H7 (cell line): ENCODE results near the gene UBTD1. TPM values are rescaled to one million over a fixed set of nuclear protein-coding genes. Genes with fewer than 3 reads are reported as not detected.
"Not testable (repeated sequence)": the region's sequence is repeated elsewhere in the genome, so short reads cannot be mapped to it uniquely, and the experiment has no call there.

ENCODE experiments used
- DNase-seq: peaks from one replicate; pipeline ENCODE4 v3.0.0; 2012
- H3K27me3 ChIP-seq: 2 replicates; pipeline ENCODE4 v1.6.0; 2011; ENCODE audit warnings: mild to moderate bottlenecking, low read length; ENCODE audit not compliant: control insufficient read depth, insufficient read depth
- H3K36me3 ChIP-seq: replicated peaks from 2 replicates; pipeline ENCODE4 v1.5.1; 2011; ENCODE audit warnings: low read length; ENCODE audit not compliant: control insufficient read depth, insufficient read depth
- H3K4me3 ChIP-seq: 2 replicates; pipeline ENCODE4 v1.5.1; 2011; ENCODE audit warnings: low read depth, mild to moderate bottlenecking, control low read depth, low read length, moderate library complexity; ENCODE audit not compliant: insufficient read depth
- total RNA-seq: library from RNA; depleted of rRNA; stranded (reverse); fragments of >200 nt; shearing (Covaris generic); gene quantifications from 2 replicates; pipeline ENCODE4 v1.2.3, GENCODE V29; 2014

Gene UBTD1
- total RNA-seq, 1 experiment from 2014 or later = 30.2 TPM

GRCh38 chr10:97468162-97468561, 30.6 kb upstream of the UBTD1 start:
- no peak for DNase-seq
- Histone ChIP-seq H3K27me3 (no peaks in the 10 kb centered on the region), H3K4me3 (no peak overlapping the region), H3K36me3 (peaks cover 52% of the 10 kb centered on the region)

- peaks cover 50% of the 10 kb centered on the region for H3K36me3 ChIP-seq
- not testable (repeated sequence) for H3K27me3 ChIP-seq, H3K4me3 ChIP-seq, DNase-seq
Observed at GRCh38 chr10:97468781-97469180, 29.9 kb upstream of the UBTD1 start.

GRCh38 chr10:97474918-97475317, 23.8 kb upstream of the UBTD1 start:
- no peak for DNase-seq
- no peaks in the 10 kb centered on the region for H3K27me3 ChIP-seq
- no peak overlapping the region for H3K4me3 ChIP-seq
- H3K36me3 ChIP-seq = peaks cover 40% of the 10 kb centered on the region

- peaks cover 31% of the 10 kb centered on the region for H3K36me3 ChIP-seq
- no peaks in the 10 kb centered on the region for H3K27me3 ChIP-seq
- H3K4me3 ChIP-seq = no peak overlapping the region
- DNase-seq = no peak
Observed at GRCh38 chr10:97475936-97476594, 22.7 kb upstream of the UBTD1 start.

GRCh38 chr10:97479410-97479809, 19.3 kb upstream of the UBTD1 start:
- H3K36me3 ChIP-seq = peaks cover 29% of the 10 kb centered on the region
- not testable (repeated sequence) for H3K4me3 ChIP-seq, H3K27me3 ChIP-seq, DNase-seq

GRCh38 chr10:97479939-97480338, 18.8 kb upstream of the UBTD1 start:
- Histone ChIP-seq H3K27me3 (no peaks in the 10 kb centered on the region), H3K36me3 (peaks cover 29% of the 10 kb centered on the region), H3K4me3 (no peak overlapping the region)
- DNase-seq = peak; percentile 78

- peaks cover 26% of the 10 kb centered on the region for H3K36me3 ChIP-seq
- H3K27me3 ChIP-seq = no peaks in the 10 kb centered on the region
- DNase-seq = no peak
- H3K4me3 ChIP-seq = no peak overlapping the region
Observed at GRCh38 chr10:97481071-97481470, 17.7 kb upstream of the UBTD1 start.

- Histone ChIP-seq H3K27me3 (no peaks in the 10 kb centered on the region), H3K4me3 (no peak overlapping the region), H3K36me3 (peaks cover 16% of the 10 kb centered on the region)
- DNase-seq = no peak
Observed at GRCh38 chr10:97482381-97482780, 16.3 kb upstream of the UBTD1 start.

GRCh38 chr10:97483506-97483905, 15.2 kb upstream of the UBTD1 start:
- H3K27me3 ChIP-seq = no peaks in the 10 kb centered on the region
- H3K4me3 ChIP-seq = no peak overlapping the region
- DNase-seq = no peak
- peaks cover 8% of the 10 kb centered on the region for H3K36me3 ChIP-seq

GRCh38 chr10:97483921-97484320, 14.8 kb upstream of the UBTD1 start:
- DNase-seq = no peak
- H3K4me3 ChIP-seq = no peak overlapping the region
- peaks cover 7% of the 10 kb centered on the region for H3K36me3 ChIP-seq
- H3K27me3 ChIP-seq = no peaks in the 10 kb centered on the region

- Histone ChIP-seq H3K36me3 (peaks cover 4% of the 10 kb centered on the region), H3K27me3 (no peaks in the 10 kb centered on the region), H3K4me3 (no peak overlapping the region)
- no peak for DNase-seq
Observed at GRCh38 chr10:97485647-97486281, 13.0 kb upstream of the UBTD1 start.

- Histone ChIP-seq H3K27me3 (no peaks in the 10 kb centered on the region), H3K36me3 (peaks cover 2% of the 10 kb centered on the region; the same call in 1 of the 2 replicates), H3K4me3 (no peak overlapping the region)
- no peak for DNase-seq
Observed at GRCh38 chr10:97490592-97490991, 8.1 kb upstream of the UBTD1 start.

GRCh38 chr10:97494151-97494550, 4.6 kb upstream of the UBTD1 start:
- Histone ChIP-seq H3K36me3 (peaks cover 2% of the 10 kb centered on the region; the same call in 1 of the 2 replicates), H3K27me3 (no peaks in the 10 kb centered on the region), H3K4me3 (no peak overlapping the region)
- DNase-seq = no peak

- no peak overlapping the region for H3K4me3 ChIP-seq
Observed at GRCh38 chr10:97494863-97495506, 3.7 kb upstream of the UBTD1 start.

GRCh38 chr10:97497572-97498075, 1.1 kb upstream of the UBTD1 start:
- Histone ChIP-seq H3K4me3 (peak overlapping the region; percentile 88), H3K36me3 (peaks cover 2% of the 10 kb centered on the region; the same call in 1 of the 2 replicates), H3K27me3 (peaks cover 9% of the 10 kb centered on the region)
- peak; percentile 83 for DNase-seq

More at GRCh38 chr10:97494863-97495506, 3.7 kb upstream of the UBTD1 start:
- Histone ChIP-seq H3K36me3 (peaks cover 2% of the 10 kb centered on the region; the same call in 1 of the 2 replicates), H3K27me3 (peaks cover 4% of the 10 kb centered on the region)
- peak; percentile 76 for DNase-seq
